Keratinocyte (primary cell): ENCODE measurements around the gene WDFY2. TPM values are rescaled to one million over a fixed set of nuclear protein-coding genes. Genes with fewer than 3 reads are reported as not detected.

ENCODE experiments used
- DNase-seq: peaks from one replicate; pipeline ENCODE4 v3.0.0-alpha.2; 2011; ENCODE audit warnings: low read depth, missing footprints, low spot score
- FAIRE-seq: peaks from 2 replicates; lab custom pipeline; 2011; peaks lifted over from hg19 to GRCh38; lab: Jason Lieb, UNC
- H2AFZ ChIP-seq: 2 replicates; pipeline ENCODE4 v1.6.0; 2012; ENCODE audit warnings: low read length, control low read depth, inconsistent platforms; ENCODE audit not compliant: control insufficient read depth
- H3K27ac ChIP-seq: 2 replicates; pipeline ENCODE4 v1.5.1; 2011; ENCODE audit warnings: low read length; ENCODE audit not compliant: control insufficient read depth, insufficient read depth
- H3K27me3 ChIP-seq: 3 replicates; pipeline ENCODE4 v1.6.0; 2011; ENCODE audit warnings: low read length; ENCODE audit not compliant: control insufficient read depth, insufficient read depth; ENCODE audit errors: extremely low read depth
- H3K36me3 ChIP-seq, 2 experiments: 2 replicates in 1 of 2; 3 replicates in 1 of 2; pipeline ENCODE4 v1.5.1; 2011; ENCODE audit warnings: low read length in 2 of 2, mild to moderate bottlenecking in 1 of 2; ENCODE audit not compliant: control insufficient read depth in 2 of 2, insufficient read depth in 2 of 2; ENCODE audit errors: extremely low read depth in 1 of 2
- H3K4me1 ChIP-seq: 3 replicates; pipeline ENCODE4 v1.5.1; 2011; ENCODE audit warnings: low read length; ENCODE audit not compliant: control insufficient read depth, insufficient read depth; ENCODE audit errors: extremely low read depth
- H3K4me2 ChIP-seq: 3 replicates; pipeline ENCODE4 v1.6.0; 2011; ENCODE audit warnings: low read depth, low read length; ENCODE audit not compliant: control insufficient read depth, insufficient read depth; ENCODE audit errors: extremely low read depth
- H3K4me3 ChIP-seq, 3 experiments: fragments of 200-600 bp in 1 of 3; sonication (generic) in 1 of 3; 2 replicates in 2 of 3; 3 replicates in 1 of 3; pipeline ENCODE4 v1.5.1; 2011 to 2016; ENCODE audit warnings: low read length in 3 of 3, mild to moderate bottlenecking in 3 of 3, control low read depth in 2 of 3, inconsistent platforms in 1 of 3, low read depth in 1 of 3, mixed read lengths in 1 of 3, mixed run types in 1 of 3, moderate library complexity in 1 of 3; ENCODE audit not compliant: control insufficient read depth in 2 of 3, insufficient read depth in 2 of 3; ENCODE audit errors: extremely low read depth in 1 of 3
- H3K79me2 ChIP-seq: 2 replicates; pipeline ENCODE4 v1.6.0; 2012; ENCODE audit warnings: low read length; ENCODE audit not compliant: control insufficient read depth, insufficient read depth
- H3K9ac ChIP-seq: 3 replicates; pipeline ENCODE4 v1.6.0; 2011; ENCODE audit warnings: low read length; ENCODE audit not compliant: control insufficient read depth, insufficient read depth; ENCODE audit errors: extremely low read depth
- H3K9me1 ChIP-seq: 3 replicates; pipeline ENCODE4 v1.6.0; 2011; ENCODE audit warnings: low read length; ENCODE audit not compliant: control insufficient read depth, insufficient read depth; ENCODE audit errors: extremely low read depth
- H3K9me3 ChIP-seq: 2 replicates; pipeline ENCODE4 v1.5.1; 2012; ENCODE audit warnings: low read depth, low read length; ENCODE audit not compliant: control insufficient read depth
- H4K20me1 ChIP-seq: 3 replicates; pipeline ENCODE4 v1.6.0; 2011; ENCODE audit warnings: low read length; ENCODE audit not compliant: control insufficient read depth, insufficient read depth; ENCODE audit errors: extremely low read depth
- CTCF ChIP-seq, 3 experiments: IDR thresholded peaks in 1 of 3; conservative IDR thresholded peaks in 1 of 3; optimal IDR thresholded peaks in 1 of 3; 2 replicates in 2 of 3; 3 replicates in 1 of 3; pipeline versions ENCODE3 to v1.5.1; 2011; ENCODE audit warnings: low read length in 3 of 3, mild to moderate bottlenecking in 3 of 3, moderate library complexity in 2 of 3, control low read depth in 1 of 3, inconsistent platforms in 1 of 3; ENCODE audit not compliant: insufficient read depth in 2 of 3; ENCODE audit errors: extremely low read depth in 1 of 3
- EZH2 ChIP-seq: IDR thresholded peaks from one replicate; pipeline ENCODE4 v1.6.1; 2012; ENCODE audit warnings: inconsistent platforms, mild to moderate bottlenecking, low read length, moderate library complexity
- dilution Hi-C: fragments of 300-500 bp; cut with MboI; formaldehyde crosslinking; loops from one replicate; pipeline ENCODE4 v1.7.0; 2020; ENCODE audit warnings: low sequenced_read_pairs; ENCODE audit not compliant: extremely low pct_ligation_motif_present
- polyA plus RNA-seq, 5 experiments: library from polyadenylated mRNA; depleted of rRNA in 3 of 5; stranded (reverse) in 3 of 5; stranded (forward) in 1 of 5; unstranded in 1 of 5; fragments of >200 nt; gene quantifications; 1 replicate in 1 of 5; 2 replicates in 3 of 5; 3 replicates in 1 of 5; pipeline versions ENCODE4 v1.2.1 to v1.2.3, GENCODE V29; 2011 to 2012; ENCODE audit warnings: missing spikeins in 2 of 5, low read depth in 1 of 5, low replicate concordance in 1 of 5

Gene WDFY2
- polyA plus RNA-seq, 1 donor (not counting 4 experiments of a cell fraction or from before 2014, with no cell fraction given), result 18.6 TPM

GRCh38 chr13:51624207-51624606 is 39.9 kb downstream of the WDFY2 start:
- Histone ChIP-seq H3K9me3 (no peaks in the 10 kb centered on the region), H3K4me3 (no peak overlapping the region), H3K4me2 (no peak overlapping the region), H3K4me1 (peaks cover 25% of the 10 kb centered on the region), H2AFZ (no peak overlapping the region), H3K27ac (no peak overlapping the region), H3K79me2 (peaks cover 88% of the 10 kb centered on the region), H4K20me1 (no peaks in the 10 kb centered on the region), H3K36me3 (peaks cover 0 to under 1% of the 10 kb centered on the region in 2 experiments), H3K9ac (no peak overlapping the region), H3K27me3 (no peaks in the 10 kb centered on the region), H3K9me1 (no peaks in the 10 kb centered on the region)
- dilution Hi-C loops, result no loop called here
- TF ChIP-seq CTCF (optimal IDR thresholded peaks at IDR 0.05 in 1 of 3, IDR thresholded peaks at IDR 0.05 in 1 of 3, conservative IDR thresholded peaks at IDR 0.05 in 1 of 3; ENCODE audit: extremely low read depth in 1 of 3, insufficient read depth in 2 of 3, low read length in 3 of 3) (no peak), EZH2 (no peak)
- FAIRE-seq (no peak), DNase-seq (no peak)

- no peak overlapping the region for H3K27ac ChIP-seq
- no peaks in the 10 kb centered on the region for H3K27me3 ChIP-seq
- no peak overlapping the region for H3K4me2 ChIP-seq
- no peaks in the 10 kb centered on the region for H3K36me3 ChIP-seq
- DNase-seq, result no peak
- H3K4me3 ChIP-seq, result no peak overlapping the region
- H3K4me1 ChIP-seq, result peaks cover 19% of the 10 kb centered on the region
- no peaks in the 10 kb centered on the region for H3K9me1 ChIP-seq
- H4K20me1 ChIP-seq, result no peaks in the 10 kb centered on the region
- FAIRE-seq, result no peak
- H3K79me2 ChIP-seq, result peaks cover 87% of the 10 kb centered on the region
- H2AFZ ChIP-seq, result no peak overlapping the region
- TF ChIP-seq CTCF (optimal IDR thresholded peaks at IDR 0.05 in 1 of 3, IDR thresholded peaks at IDR 0.05 in 1 of 3, conservative IDR thresholded peaks at IDR 0.05 in 1 of 3; ENCODE audit: extremely low read depth in 1 of 3, insufficient read depth in 2 of 3, low read length in 3 of 3) (no peak), EZH2 (no peak)
- no peak overlapping the region for H3K9ac ChIP-seq
- H3K9me3 ChIP-seq, result no peaks in the 10 kb centered on the region
- dilution Hi-C loops, result no loop called here
These were observed 40.6 kb downstream of the WDFY2 start for GRCh38 chr13:51624695-51625345.
